ENCODE results near the gene CBFA2T3.
A peak's percentile ranks its signal among the peaks of the same experiment; 100 is the strongest.
"Not testable (repeated sequence)": the region's sequence is repeated elsewhere in the genome, so short reads cannot be mapped to it uniquely, and the experiment has no call there.

CBFA2T3 gene

DNA sequence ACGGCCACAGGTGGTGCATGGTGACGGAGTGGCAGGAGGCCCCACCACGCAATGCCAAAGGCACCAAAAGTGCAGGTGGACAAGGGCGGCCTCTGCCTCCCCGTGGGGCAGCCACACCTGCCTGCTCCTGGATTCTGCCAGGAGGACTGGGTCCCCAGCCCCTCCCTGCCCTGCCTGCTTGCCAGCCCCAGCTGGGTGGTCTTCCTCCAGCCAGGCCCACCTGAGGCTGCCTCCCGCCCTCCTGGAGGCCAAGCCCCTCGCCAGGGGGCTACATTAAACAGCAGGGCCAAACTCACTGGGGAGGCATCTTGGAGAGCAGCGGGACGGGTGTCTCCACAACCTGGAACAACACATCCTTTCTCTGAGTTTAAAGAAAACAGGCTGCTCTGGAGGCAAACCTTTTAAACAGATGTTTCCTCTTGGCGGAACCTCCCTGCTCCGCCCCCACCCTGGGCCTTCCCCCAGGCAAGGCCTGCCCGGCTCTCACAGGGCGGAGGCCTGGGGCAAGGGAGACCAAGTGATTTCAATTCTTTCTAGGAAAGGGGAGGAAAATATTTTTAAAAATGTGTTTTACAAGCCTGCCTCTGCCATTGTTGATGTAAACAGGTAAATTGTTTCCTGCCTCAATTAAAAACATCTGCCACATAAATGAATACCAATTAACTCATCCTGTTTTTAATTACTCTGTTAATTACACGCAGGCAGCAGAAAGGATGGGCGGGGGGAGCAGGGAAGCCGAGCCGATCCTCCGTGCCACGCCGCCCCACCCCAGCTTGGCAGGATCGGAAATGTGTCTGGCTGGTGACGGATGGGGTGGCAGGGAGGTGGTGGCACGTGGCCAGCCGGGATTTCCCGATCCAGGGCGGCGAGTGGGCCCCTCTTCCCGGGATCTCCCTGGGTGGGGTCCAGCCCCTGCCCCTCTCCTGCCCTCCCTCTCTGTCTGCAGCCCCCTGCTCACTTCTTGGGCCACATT, 56.1 kb downstream of the CBFA2T3 start:
- peak; percentile 27 for DNase-seq

DNA sequence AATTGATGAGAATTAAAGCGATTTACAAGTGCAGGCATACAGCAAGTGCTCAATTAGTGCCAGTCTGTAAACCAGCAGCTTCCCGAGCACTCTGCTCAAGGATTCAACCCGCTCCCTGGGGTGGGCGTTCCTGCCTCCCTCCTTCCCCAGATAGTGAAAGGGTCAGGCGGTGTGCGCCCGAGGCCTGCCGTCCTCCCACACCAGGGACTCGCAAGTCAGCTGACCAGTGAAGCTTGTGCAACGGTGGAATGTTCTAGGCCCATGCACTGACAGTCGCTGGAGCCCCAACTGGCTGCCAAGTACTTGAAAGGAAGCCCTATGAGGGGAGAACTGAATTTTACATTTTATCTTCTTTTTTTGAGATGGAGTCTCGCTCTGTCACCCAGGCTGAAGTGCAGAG, 57.1 kb downstream of the CBFA2T3 start:
- no peak for DNase-seq

DNA sequence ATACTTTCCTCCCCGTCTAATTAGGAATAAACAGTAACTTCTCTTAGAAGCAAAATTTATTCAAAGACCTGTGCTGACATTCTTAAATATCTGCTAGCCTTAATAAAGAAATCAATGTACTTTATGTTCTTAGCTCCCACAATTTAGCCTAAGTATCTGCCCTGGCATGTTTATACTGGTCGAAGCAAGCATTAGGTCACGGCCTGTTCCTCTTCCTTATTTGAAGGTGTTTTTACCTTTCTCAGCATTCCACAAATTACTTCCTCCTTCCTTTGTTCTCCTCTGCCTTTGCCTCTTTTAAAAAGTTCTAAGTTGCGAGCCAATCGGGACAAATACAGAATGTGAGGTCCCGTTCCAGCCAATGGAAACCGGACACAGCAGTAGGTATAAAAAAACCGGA, 58.1 kb downstream of the CBFA2T3 start:
- not testable (repeated sequence) for DNase-seq

DNA sequence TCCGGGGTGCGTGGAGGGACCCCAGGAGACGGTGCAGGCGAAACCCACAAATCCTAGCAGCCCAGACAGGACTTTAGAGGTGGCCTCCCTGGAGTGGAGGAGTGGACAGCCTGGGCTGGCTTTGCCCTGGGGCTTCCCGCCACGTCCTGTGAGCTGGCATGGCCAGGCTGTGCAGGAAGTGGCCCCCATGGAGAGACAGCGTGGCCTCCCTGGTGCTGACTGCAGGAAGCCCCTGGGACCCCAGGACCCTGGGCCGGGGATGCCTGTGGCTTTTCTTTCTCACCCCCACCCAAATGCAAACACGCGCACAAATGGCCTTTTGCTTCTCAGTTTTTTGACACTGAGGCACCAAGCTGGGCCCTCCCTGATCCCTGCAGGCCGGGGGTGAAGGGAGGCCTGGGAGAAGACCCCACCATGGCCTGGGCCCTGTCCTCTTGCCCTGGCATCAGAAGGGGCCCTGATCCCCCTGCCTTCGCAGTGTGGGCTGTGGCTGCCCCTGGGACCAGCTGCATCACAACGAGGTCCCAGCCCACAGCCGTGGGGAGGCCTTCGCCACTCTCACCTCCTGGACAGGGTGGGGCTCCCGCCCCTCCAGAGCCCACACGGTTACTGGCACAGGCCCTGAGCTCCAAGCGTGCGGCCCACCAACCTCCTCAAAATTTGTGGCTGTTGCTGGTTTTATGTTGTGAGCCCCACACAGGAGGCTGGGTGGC, 58.9 kb downstream of the CBFA2T3 start:
- no peak for DNase-seq

DNA sequence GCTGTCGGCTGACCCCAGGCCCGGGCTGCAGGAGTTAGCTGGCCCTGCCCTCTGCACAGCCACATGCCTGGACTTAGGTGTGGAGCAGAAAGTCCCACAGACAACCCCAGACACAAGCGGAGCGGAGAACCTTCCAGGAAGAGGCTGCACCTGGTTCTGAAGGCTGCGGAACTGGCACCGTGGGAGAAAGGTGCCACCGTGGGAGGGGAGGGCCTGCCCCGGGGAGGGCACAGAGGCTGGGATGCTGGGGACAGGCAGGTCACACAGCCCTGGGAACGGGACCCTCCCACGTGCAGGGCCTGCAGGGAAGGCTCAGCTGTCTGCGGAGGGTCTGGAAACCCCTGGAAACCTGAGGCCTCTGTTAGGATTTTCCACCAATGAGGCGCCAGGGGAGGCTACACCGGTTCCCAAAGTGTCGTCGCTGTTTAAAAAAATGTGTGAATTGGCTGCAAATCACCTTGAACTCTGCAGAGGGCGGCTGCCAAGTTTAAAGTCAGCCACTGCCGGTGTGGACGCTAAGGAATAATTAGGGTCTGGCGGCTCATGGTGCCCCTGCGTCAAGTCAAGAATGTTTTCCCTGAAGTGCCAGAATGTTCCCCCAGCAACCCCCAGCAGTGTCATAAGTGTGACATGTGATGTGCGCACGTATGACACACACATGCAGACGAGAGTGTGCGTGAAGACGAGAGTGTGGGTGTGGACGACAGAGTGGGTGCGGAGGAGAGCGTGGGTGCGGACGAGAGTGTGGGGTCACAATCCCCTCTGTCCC, 59.7 kb downstream of the CBFA2T3 start:
- no peak for DNase-seq

DNA sequence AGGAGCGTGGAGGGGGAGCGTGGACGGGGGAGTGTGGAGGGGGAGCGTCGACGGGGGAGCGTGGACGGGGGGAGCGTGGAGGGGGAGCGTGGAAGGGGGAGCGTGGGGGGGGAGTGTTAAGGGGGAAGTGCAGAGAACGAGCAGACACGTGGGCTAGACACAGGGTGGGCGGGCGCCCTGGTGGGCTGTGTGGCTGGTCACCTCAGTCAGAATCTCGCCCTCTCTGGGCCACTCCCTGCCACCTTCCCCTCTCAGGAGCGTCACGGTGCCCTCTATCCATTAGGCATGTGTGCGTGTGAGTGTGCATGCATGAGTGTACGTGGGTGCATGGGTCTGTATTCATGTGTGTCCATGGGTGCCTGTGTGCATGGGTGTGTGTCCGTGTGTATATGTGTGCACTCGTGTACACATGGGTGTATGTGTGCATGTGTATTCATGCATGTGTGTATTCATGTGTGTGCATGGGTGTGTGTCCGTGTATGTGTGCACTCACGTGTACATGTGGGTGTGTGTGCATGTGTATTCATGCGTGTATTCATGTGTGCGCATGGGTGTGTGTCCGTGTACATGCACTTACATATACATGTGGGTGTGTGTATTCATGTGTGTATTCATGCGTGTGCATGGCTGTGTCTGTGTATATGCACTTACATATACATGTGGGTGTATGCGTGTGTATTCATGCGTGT, 61.2 kb downstream of the CBFA2T3 start:
- DNase-seq, result no peak

DNA sequence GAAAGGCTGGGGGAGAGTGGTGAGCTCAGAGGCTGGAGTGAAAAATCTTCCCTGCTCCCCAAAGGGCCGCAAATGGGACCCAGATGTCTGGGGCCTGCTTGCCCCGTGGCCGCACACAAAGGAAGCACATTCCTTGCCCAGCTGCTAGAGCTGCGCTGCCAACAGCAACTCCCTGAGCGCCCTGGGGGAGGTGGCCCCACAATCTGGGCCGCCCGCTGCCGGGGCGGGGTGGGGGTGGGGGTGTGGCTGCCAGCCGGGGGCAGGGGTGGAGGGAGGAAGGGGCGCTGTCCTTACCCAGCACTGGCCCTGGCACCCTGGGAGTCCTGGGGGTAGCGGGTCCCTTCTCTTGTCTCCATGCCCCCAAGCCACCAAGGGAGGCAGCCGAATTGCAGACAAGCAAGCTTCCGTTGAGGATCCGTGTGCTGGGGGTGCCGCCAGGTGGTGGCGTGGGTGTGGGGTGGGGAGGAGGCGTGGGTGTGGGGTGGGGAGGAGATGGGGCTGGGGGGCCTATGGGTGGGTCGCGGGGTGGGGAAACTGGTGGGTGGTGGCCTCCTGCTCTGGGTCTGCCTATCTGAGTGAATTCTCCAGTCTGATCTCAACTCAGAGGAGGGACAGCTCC, 62.1 kb downstream of the CBFA2T3 start:
- DNase-seq, result no peak

DNA sequence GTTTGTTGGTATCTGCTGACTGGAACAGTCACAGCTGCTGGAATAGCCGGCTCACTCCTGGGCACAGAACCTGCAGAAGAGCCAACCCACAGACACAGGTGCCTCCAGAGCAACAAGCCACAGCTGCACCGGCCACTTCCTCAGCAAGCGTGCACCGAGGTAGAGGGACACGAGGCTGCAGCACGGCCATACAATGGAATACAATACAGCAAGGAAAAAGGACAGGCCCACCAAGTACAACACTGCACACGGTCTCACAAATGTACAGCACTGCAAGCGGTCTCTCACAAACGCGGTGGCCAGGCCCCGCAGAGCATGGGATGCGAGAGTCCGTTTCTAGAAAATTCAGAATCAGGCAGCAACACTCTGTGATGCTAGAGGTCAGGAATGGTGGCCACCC, 63.1 kb downstream of the CBFA2T3 start:
- no peak for DNase-seq

DNA sequence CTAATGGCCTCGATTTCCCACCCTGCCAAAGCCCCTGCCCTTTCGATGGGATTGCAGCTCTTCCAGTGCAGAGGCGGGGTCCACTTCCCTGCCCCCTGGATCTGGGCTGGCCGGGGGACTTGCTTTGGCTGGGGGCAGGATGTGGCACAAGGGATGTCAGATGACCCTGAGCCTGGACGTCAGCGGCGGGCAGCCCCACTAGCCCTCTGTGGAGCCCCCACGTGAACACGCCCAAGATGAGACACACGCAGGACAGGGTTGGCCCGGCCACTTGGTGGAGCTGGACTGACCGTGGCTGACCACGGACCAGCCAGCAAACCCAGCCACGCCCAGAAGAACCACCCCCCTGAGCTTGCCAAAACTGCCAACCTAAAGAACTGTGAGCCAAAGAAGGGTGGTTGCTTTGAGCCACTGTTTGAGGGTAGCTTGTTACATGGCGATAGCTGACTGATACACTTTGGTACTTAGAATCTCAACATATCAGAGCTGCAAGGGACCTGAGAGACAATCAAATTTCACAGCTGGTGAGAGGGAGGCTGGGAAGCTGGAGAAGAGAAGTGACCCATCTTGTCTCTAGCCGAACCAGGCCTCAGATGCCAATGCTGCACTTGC, 63.9 kb downstream of the CBFA2T3 start:
- no peak for DNase-seq

DNA sequence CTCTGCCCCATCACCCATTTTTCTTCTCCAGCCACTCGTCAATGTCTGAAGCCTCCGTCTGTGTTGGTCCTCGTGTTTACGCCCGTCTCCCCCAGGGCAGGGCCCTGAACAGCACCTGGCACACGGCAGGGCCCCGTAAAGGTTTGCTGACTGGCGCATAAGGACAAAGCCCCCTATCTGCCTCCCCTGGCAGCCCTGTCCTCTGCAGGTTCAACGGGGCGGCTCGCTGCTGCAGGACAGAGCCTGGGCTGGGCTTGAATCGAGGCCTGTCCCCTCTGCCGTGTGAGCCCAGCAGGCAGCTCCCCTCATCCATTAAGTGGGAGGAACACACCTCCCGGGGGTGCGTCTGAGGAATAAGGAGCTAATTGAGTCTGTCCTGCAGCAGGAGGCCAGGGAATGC, 64.5 kb downstream of the CBFA2T3 start:
- no peak for DNase-seq

DNA sequence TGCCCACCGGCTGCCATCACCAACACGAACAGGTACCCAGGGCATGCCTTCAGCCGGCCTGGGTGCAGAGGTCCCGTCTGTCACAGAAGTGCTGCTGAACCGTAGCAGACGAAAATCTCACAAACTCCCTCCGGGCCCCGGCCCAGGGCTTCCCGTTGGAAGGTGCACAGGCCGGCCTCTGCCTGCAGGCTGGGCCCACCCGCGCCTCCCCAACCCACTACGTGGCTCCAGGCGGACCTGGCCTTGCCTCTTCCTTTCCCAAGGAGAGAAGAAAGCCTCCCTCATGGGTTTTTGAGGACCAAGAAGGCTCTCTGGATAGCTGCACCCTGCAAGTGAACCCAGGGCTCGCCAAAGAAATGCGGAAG, 65.1 kb downstream of the CBFA2T3 start:
- DNase-seq, result no peak

DNA sequence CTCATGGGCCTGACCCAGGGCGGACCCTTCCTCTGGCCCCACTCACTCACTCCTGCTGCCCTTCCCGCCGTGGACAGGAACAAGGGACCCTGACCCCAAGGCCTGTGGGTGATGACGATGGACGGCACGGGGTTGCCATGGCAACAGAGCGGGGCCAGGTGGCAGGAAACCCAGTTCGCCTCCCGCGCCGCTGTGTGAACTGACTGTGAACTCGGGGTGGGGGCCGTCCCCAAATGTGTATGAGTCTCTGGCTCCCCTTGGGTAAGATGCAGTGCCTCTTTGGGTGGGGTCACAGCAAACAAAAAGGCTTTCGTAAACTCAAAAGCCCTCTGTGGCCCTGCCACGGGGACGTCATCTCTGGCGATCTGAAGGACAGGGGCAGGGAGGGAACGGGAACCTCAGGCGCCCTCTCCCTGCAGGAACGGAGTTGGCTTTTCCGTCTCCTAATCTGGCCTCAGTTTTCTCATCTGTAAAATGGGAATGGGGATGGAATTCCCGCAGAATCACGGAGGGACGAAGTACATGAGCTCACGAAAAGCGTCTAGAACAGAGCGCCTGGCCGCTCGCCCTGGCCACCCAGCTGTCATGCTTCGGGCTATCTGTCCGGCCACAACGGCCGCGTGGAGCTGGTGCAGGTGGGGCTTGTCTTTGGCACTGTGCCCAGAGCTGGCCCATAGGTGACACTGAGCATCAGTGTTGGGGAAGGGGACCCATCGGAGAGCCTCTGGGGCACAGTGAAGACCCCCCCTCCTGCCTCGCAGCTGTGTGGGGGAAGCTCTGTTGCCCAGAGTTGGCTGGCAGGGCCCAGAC, 65.7 kb downstream of the CBFA2T3 start:
- no peak for DNase-seq

DNA sequence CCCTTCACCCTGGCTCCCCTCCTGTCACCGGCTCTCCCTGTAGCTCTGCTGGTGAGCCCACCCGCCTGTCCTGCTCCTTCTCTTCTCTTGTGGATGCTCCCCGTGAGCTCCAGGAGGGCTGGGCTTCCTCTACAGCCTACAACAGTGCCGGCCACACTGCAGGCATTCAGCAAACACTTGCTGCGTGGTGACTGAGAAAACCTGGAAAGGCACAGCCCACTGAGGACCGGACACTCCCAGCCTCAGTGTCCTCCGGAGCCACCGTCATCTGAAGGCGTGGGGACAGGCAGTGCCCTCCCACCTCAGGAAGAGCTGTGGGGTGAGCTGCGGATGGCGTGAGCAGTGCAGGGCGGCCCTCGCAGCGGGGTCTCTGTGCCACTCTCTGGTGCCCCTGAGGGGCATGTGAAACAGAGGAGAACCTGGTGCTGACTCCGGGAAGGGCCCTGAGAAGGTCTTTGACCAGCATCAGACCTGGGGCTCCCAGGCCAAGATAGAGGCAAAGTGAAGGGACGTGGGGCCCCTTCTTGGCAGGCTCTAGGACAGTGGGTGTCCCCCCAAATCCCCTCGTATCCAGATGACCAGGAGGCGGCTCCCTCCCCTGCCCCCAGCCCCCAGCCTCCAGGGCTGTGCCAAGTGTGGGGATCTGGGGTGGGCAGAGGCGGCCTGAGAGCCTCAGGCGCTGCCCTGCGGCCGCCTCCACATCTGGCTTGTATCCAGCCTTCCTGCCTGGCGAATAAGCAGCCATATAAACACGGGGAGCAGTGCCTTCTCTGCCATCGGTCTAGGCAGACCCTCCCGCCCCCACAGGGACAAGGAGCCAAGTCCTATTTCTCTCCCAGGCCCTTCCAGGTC, 66.5 kb downstream of the CBFA2T3 start:
- DNase-seq, result no peak

DNA sequence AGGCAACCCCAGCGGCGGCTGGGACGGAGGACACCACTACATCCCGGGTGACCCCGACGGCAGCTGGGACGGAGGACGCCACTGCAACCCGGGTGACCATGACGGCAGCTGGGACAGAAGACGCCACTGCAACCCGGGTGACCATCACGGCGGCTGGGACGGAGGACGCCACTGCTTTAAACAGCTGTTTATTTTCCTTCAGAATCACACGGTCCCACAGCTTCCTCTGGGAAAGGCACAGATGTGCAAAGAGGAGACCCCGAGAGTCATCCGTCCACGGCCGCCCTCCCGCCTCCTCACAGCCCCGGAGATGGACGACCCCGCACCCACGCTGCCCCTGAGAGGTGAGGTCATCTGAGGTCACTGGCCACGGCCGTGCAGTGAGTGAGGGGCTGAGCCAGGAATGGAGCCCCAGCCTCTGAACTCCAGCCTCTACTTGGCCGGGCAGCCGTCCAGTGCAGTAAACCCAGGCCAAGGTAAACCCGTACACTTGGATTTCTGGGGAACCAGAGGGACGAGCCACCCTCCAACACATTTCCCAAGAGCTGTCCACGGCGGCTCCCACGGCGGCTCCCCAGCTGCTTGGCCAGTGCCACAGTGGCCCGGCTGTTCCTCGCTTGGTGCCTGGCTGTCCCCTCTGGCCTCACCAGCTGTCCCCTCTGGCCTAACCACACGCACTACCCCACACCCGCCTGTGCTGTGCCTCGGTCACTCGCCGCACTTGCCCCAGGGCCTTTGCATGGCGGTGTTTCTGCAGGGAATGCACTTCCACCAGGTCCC, 67.4 kb downstream of the CBFA2T3 start:
- no peak for DNase-seq

DNA sequence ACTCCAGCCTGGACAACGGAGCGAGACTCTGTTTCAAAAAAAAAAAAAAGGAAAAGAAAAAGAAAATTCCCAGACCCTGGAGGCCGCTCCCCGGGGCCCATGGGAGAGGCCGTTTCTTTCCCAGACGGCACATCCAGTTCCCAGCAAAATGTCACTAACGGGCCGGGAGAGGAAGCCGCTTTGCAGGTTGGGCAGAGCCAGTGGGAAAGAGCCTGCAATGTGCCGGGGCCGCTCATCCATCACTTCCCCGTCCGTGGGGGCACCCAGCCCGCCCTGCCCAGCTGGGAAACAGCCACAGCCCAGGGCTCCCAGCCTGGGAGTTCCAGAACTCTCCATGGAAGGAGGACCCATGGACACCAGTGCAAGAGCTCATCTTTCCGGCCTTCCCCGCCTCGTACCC, 68.7 kb downstream of the CBFA2T3 start:
- DNase-seq, result no peak

DNA sequence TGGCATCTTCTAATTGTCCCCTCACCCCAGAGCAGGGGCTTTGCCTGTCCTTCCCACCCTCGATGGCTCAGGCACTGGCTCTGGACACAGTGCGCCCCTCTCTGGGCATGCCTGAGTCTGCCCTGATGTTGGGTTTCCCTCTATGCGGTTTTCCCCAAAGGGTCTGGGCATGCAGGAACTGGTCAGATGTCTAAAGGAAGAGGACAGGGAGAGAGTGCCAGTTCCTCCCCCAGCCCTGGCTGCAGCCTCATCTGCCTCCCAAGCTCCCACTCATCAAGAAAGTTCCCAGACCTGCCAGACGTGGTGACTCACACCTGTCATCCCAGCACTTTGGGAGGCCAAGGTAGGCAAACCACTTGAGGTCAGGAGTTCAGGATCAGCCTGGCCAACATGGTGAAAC, 69.2 kb downstream of the CBFA2T3 start:
- DNase-seq, result no peak

DNA sequence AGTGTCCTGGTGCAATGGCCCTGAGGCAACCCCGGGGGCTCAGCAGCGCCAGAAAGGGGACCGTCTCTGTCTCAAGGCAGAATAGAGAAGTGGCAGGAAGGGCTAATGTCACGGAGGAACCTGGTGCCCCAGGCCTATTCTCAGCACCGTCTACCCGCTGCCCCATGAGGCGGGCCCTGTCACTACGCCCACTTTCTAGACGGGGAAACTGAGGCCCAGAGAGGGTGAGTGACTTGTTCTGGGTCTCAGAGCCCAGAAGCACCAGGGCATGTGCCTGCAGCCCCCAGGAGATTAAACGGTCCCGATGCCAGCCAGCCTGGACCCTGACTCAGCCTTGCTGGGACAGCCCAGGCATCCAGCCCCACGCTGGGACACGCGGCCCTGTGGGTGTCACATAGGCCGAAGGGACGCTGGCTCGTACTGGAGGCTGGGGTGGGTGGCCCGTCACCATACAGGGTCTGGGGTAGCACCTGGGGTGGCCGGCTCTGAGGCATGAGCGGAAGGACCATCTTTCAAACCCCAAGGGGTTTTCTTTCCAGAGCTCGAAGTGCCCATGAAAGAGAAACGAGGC, 70.4 kb downstream of the CBFA2T3 start:
- DNase-seq, result no peak

DNA sequence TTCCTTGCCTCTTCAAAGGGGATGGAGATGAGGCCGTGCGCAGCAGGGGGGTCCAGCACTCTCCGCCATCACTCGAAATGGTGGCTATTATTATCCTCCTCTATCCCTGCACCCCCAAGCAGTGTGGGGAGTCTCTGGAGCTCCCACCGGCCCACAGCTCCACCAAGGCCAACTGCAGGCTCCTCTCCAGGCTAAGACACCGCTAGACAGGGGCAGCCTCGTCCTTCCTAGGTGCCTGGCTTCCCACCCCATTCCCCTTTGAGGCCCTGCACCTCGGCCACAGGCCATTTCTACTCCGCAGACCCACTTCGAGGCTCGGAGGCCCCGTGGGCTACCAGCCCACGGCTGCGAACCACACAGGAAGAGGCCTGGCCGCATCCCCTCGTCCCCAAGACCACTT, 71.0 kb downstream of the CBFA2T3 start:
- DNase-seq, result no peak

DNA sequence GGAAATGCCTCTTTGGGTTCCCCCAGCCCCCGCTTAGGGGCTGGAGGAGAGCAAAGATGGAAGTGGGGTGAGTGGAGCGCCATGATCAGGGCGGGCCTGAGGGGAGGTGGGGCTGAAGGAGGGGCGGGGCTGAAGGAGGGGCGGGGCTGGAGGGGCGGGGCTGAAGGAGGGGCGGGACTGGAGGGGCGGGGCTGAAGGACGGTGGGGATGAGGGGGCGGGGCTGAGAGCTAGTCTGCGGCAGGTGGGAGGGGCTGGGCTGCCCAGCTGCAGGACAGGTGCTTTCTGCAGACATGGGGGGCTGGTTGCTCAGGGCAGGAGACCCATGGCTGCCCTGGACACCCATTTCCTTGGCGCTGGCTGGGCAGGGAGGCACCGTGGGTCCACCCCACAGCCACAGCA, 71.4 kb downstream of the CBFA2T3 start:
- no peak for DNase-seq

Measured in CD4-positive, alpha-beta T cell treated with Interleukin-6 for 4 hours (primary cell).